Measurements from ENCODE around the gene VRK2.
"Not testable (repeated sequence)": the region's sequence is repeated elsewhere in the genome, so short reads cannot be mapped to it uniquely, and the experiment has no call there.

VRK2 gene

DNA sequence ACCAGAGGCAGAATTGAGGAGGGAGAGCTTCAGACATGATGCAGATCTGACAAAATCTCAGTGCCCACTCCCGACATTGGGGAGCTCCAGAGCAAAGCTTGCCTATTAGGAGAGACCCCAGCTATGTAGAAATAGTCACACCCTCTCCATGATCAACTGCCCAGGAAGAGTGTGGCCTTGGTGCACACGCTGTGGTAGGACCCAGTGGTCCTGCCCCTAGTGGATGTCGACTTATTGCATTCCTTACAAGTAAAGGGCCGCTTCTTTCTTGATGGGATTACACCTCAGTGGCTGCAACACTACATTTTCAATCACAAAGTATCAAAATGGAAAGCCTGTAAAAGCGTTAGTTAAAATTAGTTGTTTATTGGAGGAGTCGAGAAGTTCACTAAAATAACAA lies 64.2 kb downstream of the VRK2 start:
- DNase-seq = no peak

DNA sequence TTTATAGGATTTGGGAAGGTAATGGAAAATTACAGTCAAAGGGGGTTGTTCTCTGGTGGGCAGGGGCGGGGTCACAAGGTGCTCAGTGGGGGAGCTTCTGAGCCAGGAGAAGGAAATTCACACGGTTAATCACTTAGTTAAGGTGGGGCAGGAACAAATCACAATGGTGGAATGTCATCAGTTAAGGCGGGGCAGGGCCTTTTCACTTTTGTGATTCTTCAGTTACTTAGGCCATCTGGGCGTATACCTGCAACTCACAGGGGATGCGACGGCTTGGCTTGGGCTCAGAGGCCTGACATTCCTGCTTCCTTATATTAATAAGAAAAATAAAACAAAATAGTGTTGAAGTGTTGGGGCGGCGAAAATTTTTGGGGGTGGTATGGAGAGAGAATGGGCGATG lies 67.0 kb downstream of the VRK2 start:
- DNase-seq = not testable (repeated sequence)

DNA sequence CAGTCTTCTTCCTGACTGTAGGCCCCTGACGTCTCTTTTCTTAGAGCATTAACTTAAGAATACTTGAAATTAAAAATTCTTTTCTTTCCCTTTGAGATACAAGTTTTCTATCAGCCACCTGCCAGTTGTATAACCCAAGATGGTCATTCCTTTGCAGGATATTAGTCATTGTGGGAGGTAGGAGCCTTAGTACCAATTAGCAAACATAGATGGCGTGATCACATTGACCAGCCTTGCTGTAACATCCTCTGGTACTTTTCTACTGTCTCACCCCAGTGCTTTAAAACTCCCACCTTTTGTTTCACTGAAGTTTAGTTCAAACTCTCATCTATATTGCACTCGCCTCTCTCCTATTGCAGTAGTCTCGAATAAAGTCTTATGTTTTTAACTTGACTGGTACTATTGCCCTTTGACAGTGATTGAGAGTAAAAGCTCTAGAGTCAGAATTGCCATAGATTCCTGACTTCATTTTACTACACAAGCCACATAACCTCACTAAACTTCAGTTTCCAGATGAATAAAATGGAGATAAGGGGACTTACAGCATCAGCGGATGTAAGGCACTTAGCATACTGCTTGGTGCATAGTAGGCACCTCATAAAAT lies 74.1 kb downstream of the VRK2 start:
- no peak for DNase-seq

DNA sequence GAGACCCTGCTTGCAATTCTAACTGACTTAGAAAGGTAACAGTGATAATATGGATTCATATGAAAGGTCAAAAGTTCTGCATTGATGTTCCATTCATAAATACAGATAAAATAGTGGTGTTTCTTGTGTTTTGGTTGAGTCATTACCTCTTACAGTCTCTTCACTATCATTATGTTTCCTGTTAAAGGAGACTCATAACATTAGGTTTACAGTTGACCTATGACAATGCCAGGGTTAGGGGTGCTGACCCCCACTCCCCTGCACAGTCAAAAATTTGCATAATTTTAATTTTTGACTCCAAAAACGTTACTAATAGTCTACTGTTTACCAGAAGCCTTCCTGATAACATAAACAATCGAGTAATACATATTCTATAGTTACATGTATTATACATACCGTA lies 75.4 kb downstream of the VRK2 start:
- DNase-seq = no peak

DNA sequence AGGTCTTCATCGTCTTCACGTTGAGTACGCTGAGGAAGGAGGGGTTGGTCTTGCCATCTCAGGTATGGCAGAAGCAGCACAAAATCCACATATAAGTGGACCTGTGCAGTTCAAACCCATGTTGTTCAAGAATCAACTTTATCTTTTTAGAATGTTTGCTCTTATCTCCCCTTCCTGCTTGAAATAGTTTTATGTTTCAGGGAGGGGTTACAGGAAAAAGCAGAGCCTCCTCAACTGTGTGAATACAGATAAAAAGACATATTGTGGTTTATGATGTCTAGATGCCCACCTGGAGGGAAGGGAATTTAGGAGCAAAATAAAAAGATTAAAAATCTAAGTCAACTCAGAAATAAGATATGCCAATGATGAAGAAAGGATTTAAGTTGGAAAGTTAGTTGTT lies 75.9 kb downstream of the VRK2 start:
- no peak for DNase-seq

DNA sequence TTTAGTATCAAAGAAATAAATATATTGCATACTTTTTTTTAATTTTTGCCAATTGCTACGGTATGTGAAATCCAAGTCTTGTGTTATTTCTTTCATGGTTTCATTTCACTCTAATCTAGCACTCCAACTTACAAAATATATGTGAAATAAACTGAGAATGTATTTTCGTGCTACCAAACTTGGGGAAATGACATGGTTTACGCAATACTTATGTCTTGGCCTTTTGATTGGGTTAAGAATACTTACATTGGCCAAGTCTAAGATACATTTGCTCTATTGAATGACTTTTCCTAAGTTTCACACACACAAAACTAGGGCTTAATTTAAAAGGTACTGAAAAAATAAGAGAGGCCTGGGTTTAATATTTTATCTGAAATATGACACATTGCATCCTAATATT lies 80.5 kb downstream of the VRK2 start:
- no peak for DNase-seq

DNA sequence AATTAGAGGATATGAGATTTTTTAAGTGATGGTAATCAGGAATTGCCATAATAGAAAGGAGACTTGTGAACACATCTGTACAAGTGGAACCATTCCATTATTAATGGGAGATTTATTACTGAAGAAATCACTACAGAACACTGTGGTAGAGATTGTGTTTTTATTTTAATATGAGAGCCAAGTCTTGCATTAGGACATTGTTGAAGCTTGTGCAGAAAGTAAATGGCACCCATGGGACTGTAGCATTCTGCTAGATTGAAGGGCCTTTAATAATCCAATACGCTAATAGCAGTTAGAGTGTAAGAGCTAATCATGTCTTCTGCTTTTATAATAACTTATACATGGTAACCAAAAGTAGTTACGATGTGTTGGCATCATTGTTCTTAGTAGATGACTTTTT lies 83.6 kb downstream of the VRK2 start:
- no peak for DNase-seq

DNA sequence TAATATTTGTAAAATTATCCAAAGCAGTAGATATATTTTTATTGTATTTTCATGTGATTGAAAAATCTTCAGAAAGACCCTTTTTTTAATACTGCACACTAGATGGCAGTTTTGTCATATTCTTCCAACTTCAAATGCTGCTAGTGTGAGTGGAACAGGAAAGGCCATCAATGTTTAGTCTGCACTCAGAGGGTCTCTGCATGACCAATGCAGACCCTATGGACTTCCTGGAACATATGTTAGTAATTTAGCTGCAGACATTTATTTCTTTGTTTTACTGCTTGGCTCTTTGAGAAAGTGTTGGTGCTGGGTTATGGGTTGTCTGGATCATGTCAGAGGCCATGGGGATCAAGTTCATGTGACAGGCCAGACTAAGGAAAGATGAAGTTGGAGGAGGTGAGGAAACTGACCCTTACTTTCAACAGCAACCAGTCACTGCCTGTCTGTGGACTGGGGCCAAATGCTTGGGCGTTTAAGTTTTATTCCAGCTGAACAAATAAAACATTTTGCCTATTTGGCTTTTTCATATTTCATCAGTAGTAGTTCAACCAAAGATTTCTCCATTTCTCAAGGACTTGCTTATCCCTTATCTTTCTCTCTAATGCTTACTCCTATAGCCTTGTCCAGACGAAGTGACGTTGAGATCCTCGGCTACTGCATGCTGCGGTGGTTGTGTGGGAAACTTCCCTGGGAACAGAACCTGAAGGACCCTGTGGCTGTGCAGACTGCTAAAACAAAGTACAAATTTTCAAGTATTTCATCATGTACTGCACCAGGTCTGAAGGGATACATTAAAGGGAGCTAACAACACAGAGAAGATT lies 84.8 kb downstream of the VRK2 start:
- peak; percentile 24 for DNase-seq

DNA sequence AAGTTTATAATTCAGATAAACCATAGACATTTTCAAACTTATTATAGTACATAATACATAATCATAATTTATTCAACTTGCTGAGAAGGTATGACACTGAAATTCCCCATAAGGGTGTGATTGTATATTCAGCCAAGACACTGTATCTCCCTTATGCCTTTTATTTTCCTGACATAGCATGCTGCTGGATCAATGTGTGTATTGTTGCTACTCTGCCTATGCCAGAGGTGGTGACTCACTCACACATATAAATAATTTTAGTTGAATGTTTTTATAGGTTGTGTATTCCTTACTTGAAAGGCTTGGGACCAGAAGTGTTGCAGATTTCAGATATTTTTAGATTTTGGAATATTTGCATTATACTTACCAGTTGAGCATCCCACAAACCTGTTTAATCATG lies 86.8 kb downstream of the VRK2 start:
- no peak for DNase-seq

DNA sequence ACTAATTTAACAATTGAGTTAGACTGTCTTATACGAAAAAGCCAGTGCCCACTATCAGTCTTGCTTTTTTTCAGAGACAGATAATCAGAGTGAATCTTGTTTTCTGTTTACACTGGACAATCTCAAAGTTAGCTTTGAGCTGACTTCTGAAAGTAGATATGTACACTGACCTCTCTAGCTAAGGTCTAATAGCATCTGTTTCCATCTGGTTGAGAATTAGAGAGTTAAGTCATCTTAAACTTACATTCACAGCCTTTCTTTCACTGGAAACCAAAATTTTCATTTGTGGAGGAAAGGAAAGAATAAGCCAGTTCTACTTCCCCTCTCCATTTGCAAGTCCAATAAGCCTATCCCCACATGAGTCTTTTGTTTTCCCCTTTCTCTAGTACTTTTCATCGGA lies 89.3 kb downstream of the VRK2 start:
- DNase-seq = no peak

DNA sequence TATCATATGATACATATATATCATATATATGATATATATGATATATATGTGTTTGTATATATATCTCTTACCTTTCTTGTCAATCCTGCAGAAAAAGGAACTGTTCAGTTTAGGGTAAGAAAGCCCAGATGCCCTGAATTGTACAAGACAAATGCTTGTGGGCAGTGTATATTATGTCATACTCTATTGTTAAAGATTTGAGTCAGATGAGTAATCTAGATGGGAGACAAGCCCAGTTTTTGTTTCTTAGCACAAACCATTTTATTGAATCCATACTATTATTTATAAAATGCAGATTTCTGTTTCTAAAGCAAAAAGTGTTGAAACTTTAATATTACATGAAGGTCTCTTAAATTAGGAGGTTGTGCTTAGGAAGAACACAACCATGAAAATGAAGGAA lies 90.6 kb downstream of the VRK2 start:
- no peak for DNase-seq

DNA sequence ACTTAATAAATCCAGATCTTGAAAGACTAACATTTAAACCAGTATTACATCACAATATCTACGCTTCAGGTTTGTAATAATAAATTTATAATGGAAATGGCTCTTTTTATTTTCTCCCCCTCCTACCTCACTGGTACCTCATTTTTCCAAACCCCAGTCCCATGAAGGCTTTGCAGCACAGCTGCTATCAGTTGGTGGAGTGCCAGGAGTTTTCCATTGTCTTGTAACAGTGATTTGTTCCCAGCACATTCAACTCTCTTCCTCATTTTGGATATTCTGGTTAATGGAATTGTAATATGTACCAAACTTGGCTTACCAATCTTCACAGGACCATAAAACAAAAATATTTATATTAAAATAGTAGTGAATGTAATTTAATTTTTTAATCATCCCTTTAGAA lies 91.2 kb downstream of the VRK2 start:
- no peak for DNase-seq

DNA sequence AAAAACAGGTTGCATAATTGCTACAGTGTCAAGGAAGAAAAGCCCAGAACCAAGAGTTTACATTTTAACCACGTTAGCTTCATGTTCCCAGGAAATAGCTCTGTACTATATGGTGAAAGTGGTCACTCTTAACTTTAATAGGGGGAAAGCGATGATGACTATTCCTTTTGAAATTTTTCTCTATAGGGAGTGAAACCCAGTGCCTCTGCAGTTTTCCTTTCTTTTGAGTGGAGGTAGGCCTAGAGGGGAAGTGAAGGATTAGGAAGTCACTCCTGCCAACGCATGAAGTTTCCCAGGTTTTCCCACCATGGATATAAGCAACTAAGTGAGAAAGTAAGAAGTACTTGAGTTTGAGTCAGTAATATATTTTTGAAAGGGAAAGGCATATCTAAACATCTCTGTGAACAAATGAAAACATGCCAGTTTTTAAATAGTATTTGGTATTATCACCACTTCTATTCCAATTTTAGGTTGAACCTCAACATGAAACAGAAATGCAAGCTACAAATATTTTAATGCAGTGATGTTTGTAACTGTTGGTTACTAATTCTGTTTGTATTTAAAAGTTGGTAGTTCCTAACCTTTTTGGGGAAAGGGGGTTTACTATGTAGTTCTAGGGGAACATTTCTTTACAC lies 91.9 kb downstream of the VRK2 start:
- DNase-seq = no peak

DNA sequence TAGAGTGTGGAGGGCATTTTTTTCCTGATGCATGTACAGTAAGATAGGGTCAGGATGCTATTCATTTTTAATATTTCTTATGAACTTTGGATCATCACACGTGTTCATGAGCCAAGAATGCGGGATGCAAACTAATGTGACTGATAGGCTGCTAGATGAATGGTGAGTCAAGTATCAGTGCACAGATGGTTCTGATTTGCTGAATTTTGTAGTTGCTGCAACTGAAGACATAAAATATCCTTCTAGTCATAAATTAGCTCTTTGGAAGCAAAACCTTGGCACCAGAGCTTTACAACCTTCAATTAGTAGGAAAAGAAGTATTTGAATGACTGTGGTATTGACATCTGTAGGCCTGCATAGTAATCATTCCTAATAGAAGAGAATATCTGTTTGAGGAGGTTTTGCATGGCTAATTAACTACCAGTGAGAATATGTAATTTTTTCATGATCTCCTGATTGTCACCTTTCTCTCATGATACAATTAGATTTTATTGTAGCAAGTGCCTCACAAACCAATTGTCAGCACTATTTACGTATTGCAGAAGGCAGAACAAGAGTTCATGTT lies 94.0 kb downstream of the VRK2 start:
- no peak for DNase-seq

DNA sequence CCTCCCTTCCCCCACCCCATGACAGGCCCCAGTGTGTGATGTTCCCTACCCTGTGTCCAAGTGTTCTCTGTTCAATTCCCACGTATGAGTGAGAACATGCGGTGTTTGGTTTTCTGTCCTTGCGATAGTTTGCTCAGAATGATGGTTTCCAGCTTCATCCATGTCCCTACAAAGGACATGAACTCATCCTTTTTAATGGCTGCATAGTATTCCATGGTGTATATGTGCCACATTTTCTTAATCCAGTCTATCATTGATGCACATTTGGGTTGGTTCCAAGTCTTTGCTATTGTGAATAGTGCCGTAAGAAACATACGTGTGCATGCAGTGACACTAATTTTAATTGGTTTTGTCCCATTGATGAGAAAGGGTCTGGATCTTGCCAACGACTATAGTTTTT lies 99.2 kb downstream of the VRK2 start:
- not testable (repeated sequence) for DNase-seq

DNA sequence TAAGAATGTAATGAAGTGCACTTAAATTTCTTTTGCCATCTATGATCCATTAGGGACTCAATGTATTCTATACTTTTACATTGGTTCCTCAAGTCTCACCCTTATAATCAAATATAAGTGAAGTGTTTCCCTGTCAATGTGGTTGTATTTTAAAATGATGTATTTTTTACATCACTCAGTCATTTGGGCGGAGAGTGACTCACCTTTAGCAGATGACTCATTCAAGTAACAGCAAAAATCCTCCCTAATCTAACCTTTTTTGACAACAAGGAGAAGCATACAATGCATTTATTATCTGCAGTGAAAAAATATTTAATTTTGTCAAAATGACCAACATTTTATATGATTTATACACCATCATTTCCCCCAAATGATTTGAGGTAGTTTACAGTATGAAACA lies 100.1 kb downstream of the VRK2 start:
- no peak for DNase-seq

DNA sequence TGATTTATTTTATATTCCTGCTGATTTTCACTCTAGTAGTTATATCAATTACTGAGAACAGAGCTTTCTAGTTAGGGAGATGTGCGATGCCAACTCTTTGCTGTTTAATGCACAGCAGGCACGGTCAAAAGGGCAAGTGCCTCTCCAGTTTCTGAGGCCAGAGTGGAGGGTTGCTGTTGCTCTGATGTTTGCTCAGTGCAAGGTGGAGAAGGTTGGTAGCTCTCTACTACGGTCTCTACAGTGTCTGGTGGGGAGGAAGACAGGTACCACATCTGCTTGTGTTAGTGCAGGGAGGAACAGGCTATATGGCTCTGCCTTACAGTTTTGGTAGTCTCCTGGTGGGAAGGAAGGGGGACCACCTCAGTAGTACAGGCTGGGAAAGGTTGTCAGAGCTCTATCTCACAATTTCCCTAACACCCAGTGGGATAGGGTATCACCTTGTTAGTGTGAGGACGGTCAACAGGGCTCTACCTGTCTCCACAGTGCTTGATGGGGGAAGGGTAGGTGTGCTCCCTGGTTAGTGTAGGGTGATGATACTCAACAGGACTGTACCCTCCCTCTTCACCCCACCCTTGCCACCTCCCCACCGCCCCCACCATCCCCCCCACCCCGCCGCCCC lies 108.7 kb downstream of the VRK2 start:
- peak; percentile 73 for DNase-seq

DNA sequence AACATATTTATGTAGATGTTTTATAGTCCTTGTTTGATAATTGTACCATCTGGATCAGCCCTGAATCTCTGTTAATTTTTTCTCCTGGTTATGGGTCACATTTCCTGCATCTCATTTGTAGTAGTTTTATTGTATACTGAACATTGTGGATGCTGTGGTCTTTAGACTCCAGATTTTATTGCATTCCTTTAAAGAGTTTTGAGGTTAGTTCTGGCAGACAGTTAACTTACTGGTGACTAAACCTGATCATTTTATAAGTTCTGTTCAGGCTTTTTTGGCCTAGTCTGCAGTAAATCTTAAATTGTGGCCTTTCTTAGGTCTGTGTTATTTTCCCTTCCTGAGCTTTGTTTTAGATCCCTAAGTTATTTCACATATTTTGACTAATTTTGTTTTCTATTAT lies 110.2 kb downstream of the VRK2 start:
- no peak for DNase-seq

DNA sequence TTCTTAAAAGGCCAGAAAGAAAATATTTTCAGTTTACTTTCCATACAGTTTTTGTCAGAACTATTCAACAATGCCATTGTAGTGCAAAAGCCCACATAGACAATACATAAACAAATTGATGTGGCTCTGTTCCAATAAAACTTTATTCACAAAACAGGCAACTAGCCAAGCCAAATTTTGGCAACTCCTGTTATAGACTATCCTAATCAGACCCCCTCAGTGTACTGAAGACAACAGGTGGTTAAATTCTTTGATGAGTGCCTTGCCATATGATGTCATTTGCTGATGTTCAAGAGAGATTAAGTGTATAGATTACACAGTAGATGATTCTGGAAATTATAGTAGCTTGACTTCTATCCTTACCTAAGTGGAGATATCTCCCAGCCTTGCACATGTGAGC lies 111.1 kb downstream of the VRK2 start:
- no peak for DNase-seq

DNA sequence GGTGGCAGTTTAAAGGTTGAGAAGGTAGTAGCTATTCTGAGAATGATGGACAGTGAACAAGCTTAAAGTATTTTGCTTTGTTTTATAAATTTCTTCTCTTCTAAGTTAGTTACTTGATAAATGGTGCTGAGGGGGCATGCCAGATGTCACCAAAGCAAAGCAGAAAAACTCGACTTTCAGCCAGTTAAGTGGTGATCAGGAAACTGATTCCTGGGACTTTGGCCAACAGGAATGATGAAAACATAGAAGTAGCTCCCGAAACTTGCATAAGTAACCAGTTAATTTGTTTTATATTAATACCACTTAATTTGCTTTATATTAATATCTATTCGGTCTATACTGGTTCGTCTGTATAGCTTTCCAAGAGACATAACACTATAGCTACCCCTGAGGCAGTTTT lies 111.9 kb downstream of the VRK2 start:
- no peak for DNase-seq

DNA sequence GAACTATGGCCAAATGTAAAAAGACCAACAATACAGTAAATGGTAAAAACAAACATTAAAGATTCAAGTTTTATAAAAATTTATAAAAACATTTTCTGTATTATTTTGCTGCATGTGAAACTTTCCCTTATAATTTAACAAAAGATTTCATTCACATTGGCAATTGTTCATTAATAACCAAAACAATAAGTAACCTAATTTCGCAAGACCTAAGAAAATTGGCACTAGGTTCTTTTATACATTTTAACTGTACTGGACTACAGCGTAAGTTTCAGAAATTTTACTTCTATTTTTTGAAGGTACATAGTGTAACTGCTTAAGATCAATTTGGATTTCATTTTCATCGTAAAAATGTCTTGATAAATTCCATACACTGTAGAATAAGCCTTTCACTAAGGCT lies 117.3 kb downstream of the VRK2 start:
- no peak for DNase-seq

DNA sequence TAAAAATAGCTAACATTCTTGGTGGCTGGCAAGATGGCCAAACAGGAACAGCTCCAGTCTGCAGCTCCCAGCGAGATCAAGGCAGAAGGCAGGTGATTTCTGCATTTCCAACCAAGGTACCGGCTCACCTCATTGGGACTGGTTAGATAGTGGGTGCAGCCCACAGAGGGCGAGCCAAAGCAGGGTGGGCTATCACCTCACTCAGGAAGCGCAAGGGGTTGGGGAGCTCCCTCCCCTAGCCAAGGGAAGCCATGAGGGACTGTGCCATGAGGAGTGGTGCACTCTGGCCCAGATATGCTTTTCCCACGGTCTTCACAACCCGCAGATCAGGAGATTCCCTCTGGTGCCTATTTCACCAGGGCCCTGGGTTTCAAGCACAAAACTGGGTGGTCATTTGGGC lies 121.5 kb downstream of the VRK2 start:
- not testable (repeated sequence) for DNase-seq

DNA sequence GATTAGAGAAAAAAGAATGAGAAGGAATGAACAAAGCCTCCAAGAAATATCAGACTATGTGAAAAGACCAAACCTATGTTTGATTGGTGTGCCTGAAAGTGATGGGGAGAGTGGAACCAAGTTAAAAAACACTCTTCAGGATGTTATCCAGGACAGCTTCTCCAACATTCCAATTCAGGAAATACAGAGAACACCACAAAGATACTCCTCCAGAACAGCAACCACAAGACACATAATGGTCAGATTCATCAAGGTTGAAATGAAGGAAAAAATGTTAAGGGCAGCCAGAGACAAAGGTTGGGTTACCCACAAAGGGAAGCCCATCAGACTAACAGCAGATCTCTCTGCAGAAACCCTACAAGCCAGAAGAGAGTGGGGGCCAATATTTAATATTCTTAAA lies 123.2 kb downstream of the VRK2 start:
- not testable (repeated sequence) for DNase-seq
